Ishikawa (cell line): ENCODE data around the gene TOR1B.

ENCODE experiments used
- CEBPB ChIP-seq: IDR thresholded peaks from 2 replicates; pipeline ENCODE4 v1.6.1; 2012
- CREB1 ChIP-seq: IDR thresholded peaks from 2 replicates; pipeline ENCODE4 v1.6.1; 2012; ENCODE audit warnings: low read depth
- EGR1 ChIP-seq: IDR thresholded peaks from 2 replicates; pipeline ENCODE4 v1.6.1; 2012
- EP300 ChIP-seq: IDR thresholded peaks from 2 replicates; pipeline ENCODE4 v1.6.1; 2012; ENCODE audit warnings: borderline replicate concordance
- FOXM1 ChIP-seq: IDR thresholded peaks from 2 replicates; pipeline ENCODE4 v1.6.1; 2012; ENCODE audit warnings: low read depth, borderline replicate concordance
- NFIC ChIP-seq: IDR thresholded peaks from 2 replicates; pipeline ENCODE4 v1.6.1; 2012
- RAD21 ChIP-seq: IDR thresholded peaks from 2 replicates; pipeline ENCODE4 v1.6.1; 2012; ENCODE audit warnings: low read depth
- TAF1 ChIP-seq: IDR thresholded peaks from 2 replicates; pipeline ENCODE4 v1.6.1; 2012; ENCODE audit warnings: low read depth, mild to moderate bottlenecking
- TCF12 ChIP-seq: IDR thresholded peaks from 2 replicates; pipeline ENCODE4 v1.6.1; 2012; ENCODE audit warnings: low read depth
- TEAD4 ChIP-seq: IDR thresholded peaks from 2 replicates; pipeline ENCODE4 v1.6.1; 2012
- YY1 ChIP-seq: IDR thresholded peaks from 2 replicates; pipeline ENCODE4 v1.6.1; 2012; ENCODE audit warnings: low read depth
- ZBTB7A ChIP-seq: IDR thresholded peaks from 2 replicates; pipeline ENCODE4 v1.6.1; 2012; ENCODE audit warnings: low read depth
- TF ChIP-seq, protein P1 (sequence below): IDR thresholded peaks from 2 replicates; pipeline ENCODE4 v1.6.1; 2012
- TF ChIP-seq, protein P2 (sequence below): IDR thresholded peaks from 2 replicates; pipeline ENCODE4 v1.6.1; 2012
- TF ChIP-seq, protein P3 (sequence below): IDR thresholded peaks from 2 replicates; pipeline ENCODE4 v1.6.1; 2012; ENCODE audit warnings: low read depth, mild to moderate bottlenecking

TOR1B gene

DNA sequence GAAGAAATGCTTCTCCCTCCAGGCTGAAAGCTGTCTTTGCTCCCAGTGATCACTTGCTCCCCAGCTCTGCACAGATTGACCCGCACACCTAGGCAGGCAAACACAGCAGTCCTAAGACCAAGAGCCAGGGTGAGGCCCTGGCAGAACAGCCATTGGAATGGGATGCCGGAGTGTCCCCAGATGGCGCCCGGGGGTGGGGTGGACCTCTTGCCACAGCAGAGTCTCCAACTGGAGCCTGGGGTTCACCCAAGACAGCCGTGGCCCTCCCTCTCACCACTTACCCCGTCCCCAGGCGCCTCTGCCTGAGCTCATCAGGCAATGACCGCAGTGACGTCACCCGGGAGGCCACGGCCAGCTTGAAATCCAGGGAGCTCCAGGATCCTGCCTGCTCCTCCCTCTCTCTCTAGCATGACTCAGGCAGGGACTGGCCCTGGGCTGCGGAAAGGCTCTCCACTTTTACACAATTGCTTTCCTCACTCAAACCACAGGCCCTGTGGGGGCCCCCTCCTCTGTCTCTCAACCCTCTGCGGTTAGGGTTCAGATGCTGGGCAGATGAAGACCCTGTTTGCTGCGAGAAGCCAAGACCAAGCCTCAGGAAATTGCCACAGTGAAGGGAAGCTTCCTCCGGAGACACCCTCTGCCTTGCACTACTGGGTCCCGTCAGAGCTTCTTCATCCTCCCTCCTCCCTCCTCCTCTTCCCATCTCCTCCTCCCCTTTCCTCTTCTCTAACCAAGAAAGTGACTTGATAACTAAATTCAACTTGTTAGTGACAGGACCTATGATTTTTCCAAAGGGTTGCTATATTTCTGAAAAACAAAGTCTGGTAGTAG lies 25.8 kb upstream of the TOR1B start:
- TF ChIP-seq CREB1 (peak; percentile 45; the same call in 1 of the 2 replicates), TCF12 (no peak)

DNA sequence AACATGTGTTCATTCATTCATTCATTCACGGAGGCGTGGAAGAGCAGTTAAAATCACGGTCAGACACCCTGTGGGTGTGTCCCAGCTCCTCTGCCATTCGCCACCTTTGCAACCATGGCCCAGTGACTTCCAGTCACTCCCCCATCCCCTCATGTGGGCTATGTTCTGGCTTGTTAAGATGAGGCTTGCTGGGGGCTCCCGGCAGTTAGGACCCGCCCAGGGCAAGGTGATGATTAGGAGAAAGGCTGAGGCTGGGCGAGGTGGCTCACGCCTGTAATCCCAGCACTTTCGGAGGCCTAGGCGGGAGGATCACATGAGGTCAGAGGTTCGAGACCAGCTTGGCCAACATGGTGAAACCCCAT lies 25.2 kb upstream of the TOR1B start:
- TF ChIP-seq RAD21 (no peak), EGR1 (no peak), ZBTB7A (no peak), TAF1 (no peak), NFIC (no peak), FOXM1 (no peak), EP300 (no peak), CEBPB (no peak)
- TF ChIP-seq, protein P1, sequence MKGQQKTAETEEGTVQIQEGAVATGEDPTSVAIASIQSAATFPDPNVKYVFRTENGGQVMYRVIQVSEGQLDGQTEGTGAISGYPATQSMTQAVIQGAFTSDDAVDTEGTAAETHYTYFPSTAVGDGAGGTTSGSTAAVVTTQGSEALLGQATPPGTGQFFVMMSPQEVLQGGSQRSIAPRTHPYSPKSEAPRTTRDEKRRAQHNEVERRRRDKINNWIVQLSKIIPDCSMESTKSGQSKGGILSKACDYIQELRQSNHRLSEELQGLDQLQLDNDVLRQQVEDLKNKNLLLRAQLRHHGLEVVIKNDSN = no peak
- TF ChIP-seq, protein P2, sequence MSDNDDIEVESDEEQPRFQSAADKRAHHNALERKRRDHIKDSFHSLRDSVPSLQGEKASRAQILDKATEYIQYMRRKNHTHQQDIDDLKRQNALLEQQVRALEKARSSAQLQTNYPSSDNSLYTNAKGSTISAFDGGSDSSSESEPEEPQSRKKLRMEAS = no peak
- TF ChIP-seq, protein P3, sequence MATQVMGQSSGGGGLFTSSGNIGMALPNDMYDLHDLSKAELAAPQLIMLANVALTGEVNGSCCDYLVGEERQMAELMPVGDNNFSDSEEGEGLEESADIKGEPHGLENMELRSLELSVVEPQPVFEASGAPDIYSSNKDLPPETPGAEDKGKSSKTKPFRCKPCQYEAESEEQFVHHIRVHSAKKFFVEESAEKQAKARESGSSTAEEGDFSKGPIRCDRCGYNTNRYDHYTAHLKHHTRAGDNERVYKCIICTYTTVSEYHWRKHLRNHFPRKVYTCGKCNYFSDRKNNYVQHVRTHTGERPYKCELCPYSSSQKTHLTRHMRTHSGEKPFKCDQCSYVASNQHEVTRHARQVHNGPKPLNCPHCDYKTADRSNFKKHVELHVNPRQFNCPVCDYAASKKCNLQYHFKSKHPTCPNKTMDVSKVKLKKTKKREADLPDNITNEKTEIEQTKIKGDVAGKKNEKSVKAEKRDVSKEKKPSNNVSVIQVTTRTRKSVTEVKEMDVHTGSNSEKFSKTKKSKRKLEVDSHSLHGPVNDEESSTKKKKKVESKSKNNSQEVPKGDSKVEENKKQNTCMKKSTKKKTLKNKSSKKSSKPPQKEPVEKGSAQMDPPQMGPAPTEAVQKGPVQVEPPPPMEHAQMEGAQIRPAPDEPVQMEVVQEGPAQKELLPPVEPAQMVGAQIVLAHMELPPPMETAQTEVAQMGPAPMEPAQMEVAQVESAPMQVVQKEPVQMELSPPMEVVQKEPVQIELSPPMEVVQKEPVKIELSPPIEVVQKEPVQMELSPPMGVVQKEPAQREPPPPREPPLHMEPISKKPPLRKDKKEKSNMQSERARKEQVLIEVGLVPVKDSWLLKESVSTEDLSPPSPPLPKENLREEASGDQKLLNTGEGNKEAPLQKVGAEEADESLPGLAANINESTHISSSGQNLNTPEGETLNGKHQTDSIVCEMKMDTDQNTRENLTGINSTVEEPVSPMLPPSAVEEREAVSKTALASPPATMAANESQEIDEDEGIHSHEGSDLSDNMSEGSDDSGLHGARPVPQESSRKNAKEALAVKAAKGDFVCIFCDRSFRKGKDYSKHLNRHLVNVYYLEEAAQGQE = no peak

DNA sequence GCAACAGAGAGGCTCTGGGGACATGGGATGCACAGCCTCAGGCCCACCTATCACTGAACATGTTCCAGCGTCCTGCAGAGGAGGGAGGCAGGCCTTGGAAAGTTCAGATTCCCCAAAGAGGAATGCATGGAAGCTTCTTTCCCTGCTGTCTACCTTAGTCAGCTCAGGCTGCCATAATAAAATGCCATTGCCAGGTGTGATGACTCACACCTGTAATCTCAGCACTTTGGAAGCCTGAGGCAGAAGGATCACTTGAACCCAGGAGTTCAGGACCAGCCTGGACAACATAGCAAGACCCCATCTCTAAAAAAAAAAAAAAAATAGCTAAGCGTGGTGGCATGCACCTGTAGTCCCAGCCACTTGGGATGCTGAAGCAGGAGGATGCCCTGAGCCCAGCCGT lies 24.5 kb upstream of the TOR1B start:
- TF ChIP-seq YY1 = no peak
- TF ChIP-seq EP300 = no peak
- TF ChIP-seq ZBTB7A = no peak
- TF ChIP-seq TAF1 = no peak
- TF ChIP-seq, protein P2 = no peak
- TF ChIP-seq, protein P1 = no peak
- no peak for TF ChIP-seq CEBPB
- TF ChIP-seq, protein P3 = no peak
- TF ChIP-seq CREB1 = no peak
- no peak for TF ChIP-seq NFIC
- no peak for TF ChIP-seq FOXM1
- TF ChIP-seq TCF12 = no peak
- TF ChIP-seq EGR1 = no peak

DNA sequence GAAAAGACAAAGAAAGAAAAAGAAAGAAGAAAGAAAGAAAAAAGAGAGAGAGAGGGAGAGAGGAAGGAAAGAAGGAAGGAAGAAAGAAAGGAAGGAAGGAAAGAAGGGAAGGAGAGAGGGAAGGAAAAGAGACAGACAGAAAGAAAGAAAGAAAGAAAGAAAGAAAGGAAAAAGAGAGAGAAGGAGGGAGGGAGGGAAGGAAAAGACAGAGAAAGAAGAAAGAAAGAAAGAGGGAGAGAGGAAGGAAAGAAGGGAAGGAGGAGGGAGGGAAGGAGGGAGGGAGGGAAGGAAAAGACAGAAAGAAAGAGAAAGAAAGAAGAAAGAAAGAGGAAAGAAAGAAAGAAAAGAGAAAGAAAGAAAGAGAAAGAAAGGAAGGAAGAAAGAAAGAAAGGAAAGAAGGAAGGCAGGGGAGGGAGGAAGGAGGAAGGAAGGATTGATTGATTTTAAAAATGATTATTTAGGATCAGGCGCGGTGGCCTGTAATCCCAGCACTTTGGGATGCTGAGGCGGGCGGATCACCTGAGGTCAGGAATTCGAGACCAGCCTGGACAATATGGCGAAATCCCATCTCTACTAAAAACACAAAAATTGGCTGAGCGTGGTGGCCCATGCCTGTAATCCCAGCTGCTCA lies 23.3 kb upstream of the TOR1B start:
- no peak for TF ChIP-seq EP300
- no peak for TF ChIP-seq YY1
- no peak for TF ChIP-seq FOXM1
- TF ChIP-seq, protein P2 = no peak
- TF ChIP-seq EGR1 = no peak
- no peak for TF ChIP-seq TAF1
- no peak for TF ChIP-seq TEAD4
- TF ChIP-seq, protein P1 = no peak
- no peak for TF ChIP-seq NFIC
- no peak for TF ChIP-seq ZBTB7A
- no peak for TF ChIP-seq TCF12
- TF ChIP-seq, protein P3 = no peak
